ENCODE results near the gene GRAMD4.

DNA sequence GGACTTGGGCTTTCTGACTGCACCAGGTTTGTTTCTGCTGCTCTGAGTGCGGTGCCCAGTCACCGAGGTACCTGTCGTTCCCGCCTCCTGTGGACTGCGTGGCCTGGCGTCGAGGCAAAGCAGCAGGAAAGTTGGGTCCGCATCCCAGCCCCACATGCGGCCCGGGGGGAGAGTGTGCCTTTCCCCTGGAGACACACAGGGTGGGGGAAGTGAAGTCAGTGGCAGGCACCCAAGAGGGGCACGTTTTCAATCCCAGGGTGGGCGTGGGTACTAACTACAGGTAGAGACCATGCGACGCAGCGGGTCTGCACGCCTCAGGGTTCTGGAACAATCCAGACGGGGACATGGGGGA is 25.3 kb upstream of the GRAMD4 start:
- TF ChIP-seq POLR2A (IDR thresholded peaks at IDR 0.05) (no peak), CTCF (IDR thresholded peaks at IDR 0.05) (no peak), POLR2AphosphoS5 (IDR thresholded peaks at IDR 0.05) (no peak)

All from transverse colon (tissue), 4 donors.